ENCODE measurements around the gene DLGAP1.
"Not testable (repeated sequence)": the region's sequence is repeated elsewhere in the genome, so short reads cannot be mapped to it uniquely, and the experiment has no call there.

Gene DLGAP1

DNA sequence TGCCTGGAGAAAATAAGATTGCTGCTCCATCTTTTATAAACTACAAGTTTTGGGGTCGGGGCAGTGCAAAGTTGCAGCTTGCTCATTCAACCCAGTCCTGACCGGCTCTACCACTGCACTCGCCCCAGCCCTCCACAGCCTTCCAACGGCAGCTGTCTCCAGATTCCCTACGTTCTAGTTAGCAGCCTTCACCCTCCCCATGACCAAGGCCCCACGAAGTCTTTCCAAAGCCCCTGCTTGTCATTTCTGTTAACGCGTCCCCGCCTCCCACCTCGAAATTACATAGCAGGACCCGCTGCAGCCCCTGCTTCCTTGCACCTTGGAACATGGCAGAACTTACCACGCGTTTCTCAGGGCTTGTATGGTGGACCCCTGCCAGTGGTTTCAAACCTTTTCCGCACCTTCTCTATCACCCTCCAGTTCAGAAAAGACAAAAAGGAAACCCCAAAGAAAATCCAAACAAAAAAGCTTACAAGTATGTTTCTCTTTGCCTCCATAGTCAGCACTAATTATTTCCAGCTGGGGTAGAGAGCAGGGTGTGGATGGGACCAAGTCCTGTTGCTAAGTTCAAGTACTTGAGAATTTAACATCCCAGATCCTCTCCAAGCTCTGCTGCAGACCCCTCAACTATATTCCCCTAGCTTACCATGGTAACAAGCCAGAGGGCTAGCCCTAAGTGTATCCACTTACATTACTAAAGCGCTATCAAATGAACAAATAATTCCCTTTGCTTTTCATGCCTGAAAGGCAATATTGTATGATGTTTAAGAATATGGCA, 843.6 kb downstream of the DLGAP1 start:
- Histone ChIP-seq H3K27me3 (ENCODE audit: control insufficient read depth, insufficient read depth, low read length, poor library complexity, severe bottlenecking) (no peaks in the 10 kb centered on the region), H3K4me3 (ENCODE audit: insufficient read depth, low read depth, low read length) (no peak overlapping the region), H3K4me1 (ENCODE audit: control insufficient read depth, insufficient read depth, low read length) (peaks cover 10% of the 10 kb centered on the region), H3K36me3 (ENCODE audit: control insufficient read depth, insufficient read depth, low read length) (no peaks in the 10 kb centered on the region), H3K9me3 (ENCODE audit: control insufficient read depth, low read length) (no peaks in the 10 kb centered on the region), H3K27ac (ENCODE audit: insufficient read depth, low read depth, low read length, poor library complexity, severe bottlenecking) (no peak overlapping the region)
- WGBS, 2 experiments, result 69 to 70% methylated on average over 15 of the region's 15 CpGs

DNA sequence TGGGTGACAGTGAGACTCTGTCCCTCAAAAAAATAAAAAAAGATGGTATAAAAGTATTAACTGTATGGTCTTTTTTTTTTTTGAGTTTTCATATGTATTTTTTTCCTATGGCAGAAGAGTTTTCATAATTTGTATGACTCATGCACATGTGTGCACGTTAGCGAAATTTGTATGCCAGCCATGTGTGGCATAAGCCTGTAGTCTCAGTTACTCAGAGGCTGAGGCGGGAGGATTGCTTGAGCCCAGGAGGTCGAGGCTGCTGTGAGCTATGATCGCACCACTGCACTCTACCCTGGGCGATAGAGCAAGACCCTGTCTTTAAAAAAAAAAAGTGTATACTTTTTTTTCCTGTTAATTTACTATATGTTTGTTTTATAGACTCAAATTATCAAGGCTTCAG, 844.3 kb downstream of the DLGAP1 start:
- H3K27me3 ChIP-seq (ENCODE audit: control insufficient read depth, insufficient read depth, low read length, poor library complexity, severe bottlenecking), result no peaks in the 10 kb centered on the region
- H3K27ac ChIP-seq (ENCODE audit: insufficient read depth, low read depth, low read length, poor library complexity, severe bottlenecking), result no peak overlapping the region
- no peaks in the 10 kb centered on the region for H3K9me3 ChIP-seq (ENCODE audit: control insufficient read depth, low read length)
- WGBS, 2 experiments, result 94 to 97% methylated on average over 5 of the region's 6 CpGs
- H3K4me1 ChIP-seq (ENCODE audit: control insufficient read depth, insufficient read depth, low read length), result peaks cover 13% of the 10 kb centered on the region
- H3K4me3 ChIP-seq (ENCODE audit: insufficient read depth, low read depth, low read length), result no peak overlapping the region
- H3K36me3 ChIP-seq (ENCODE audit: control insufficient read depth, insufficient read depth, low read length), result no peaks in the 10 kb centered on the region

DNA sequence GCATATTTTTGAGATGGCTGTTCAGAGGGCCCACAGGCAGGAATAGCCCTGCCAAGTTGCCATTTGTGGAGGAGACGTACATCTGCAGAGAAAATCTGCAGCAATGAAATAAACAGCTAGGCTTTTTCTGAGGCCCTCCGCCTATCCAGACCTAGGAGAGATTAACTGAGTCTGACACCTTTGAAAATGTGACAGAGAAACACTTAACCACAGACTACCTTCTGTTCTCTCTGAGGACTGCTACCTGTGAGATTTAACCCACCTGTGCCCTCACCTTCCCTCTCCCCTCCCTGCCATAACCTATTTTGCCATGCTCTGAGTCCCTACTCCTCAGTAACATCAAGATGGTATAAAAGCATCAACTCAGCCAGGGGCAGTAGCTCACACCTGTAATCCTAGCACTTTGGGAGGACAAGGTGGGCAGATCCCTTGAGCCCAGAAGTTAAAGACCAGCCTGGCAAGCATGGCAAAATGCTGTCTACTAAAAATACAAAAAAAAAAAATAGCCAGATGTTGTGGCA, 844.9 kb downstream of the DLGAP1 start:
- Histone ChIP-seq H3K27me3 (ENCODE audit: control insufficient read depth, insufficient read depth, low read length, poor library complexity, severe bottlenecking) (no peaks in the 10 kb centered on the region), H3K27ac (ENCODE audit: insufficient read depth, low read depth, low read length, poor library complexity, severe bottlenecking) (no peak overlapping the region), H3K9me3 (ENCODE audit: control insufficient read depth, low read length) (no peaks in the 10 kb centered on the region), H3K4me1 (ENCODE audit: control insufficient read depth, insufficient read depth, low read length) (peaks cover 12% of the 10 kb centered on the region), H3K4me3 (ENCODE audit: insufficient read depth, low read depth, low read length) (no peak overlapping the region), H3K36me3 (ENCODE audit: control insufficient read depth, insufficient read depth, low read length) (no peaks in the 10 kb centered on the region)
- WGBS, 2 experiments, result 94 to 96% methylated on average over 2 of the region's 2 CpGs

DNA sequence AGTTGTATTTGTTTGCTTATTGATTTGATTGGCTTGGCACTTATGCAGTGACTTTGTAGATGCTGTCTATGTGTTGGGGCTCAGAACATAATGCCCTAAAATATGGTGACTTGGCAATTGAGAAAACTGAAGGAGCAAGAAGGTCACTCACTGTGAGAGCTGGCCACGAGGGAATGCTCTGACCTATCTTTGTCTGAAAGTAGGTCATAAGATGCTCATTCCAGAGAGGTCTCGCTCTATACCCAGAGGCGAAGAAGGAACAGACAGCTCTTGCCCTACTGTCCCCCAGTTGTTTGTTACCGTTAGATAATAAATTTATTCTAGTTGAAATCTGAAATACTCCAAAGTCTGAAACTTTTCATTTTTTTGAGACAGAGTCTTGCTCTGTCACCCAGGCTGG, 846.6 kb downstream of the DLGAP1 start:
- Histone ChIP-seq H3K36me3 (ENCODE audit: control insufficient read depth, insufficient read depth, low read length) (no peaks in the 10 kb centered on the region), H3K9me3 (ENCODE audit: control insufficient read depth, low read length) (no peaks in the 10 kb centered on the region), H3K27me3 (ENCODE audit: control insufficient read depth, insufficient read depth, low read length, poor library complexity, severe bottlenecking) (no peaks in the 10 kb centered on the region), H3K4me1 (ENCODE audit: control insufficient read depth, insufficient read depth, low read length) (peaks cover 10% of the 10 kb centered on the region), H3K4me3 (ENCODE audit: insufficient read depth, low read depth, low read length) (no peak overlapping the region), H3K27ac (ENCODE audit: insufficient read depth, low read depth, low read length, poor library complexity, severe bottlenecking) (no peak overlapping the region)
- 92 to 96% methylated on average over 4 of the region's 4 CpGs for WGBS, 2 experiments

DNA sequence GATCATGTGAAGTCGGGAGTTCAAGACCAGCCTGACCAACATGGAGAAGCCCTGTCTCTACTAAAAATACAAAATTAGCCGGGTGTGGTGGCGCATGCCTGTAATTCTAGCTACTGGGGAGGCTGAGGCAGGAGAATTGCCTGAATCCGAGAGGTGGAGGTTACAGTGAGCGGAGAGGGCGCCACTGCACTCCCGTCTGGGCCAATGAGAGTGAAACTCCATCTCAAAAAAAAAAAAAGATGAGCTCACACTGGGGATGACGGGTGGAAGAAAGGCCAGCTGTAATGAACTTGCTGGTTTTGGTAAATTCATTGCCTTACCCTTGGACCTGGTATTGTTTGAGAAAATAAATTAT, 847.0 kb downstream of the DLGAP1 start:
- not testable (repeated sequence) for H3K27me3 ChIP-seq (ENCODE audit: control insufficient read depth, insufficient read depth, low read length, poor library complexity, severe bottlenecking); H3K9me3 ChIP-seq (ENCODE audit: control insufficient read depth, low read length); H3K4me3 ChIP-seq (ENCODE audit: insufficient read depth, low read depth, low read length); H3K27ac ChIP-seq (ENCODE audit: insufficient read depth, low read depth, low read length, poor library complexity, severe bottlenecking); H3K36me3 ChIP-seq (ENCODE audit: control insufficient read depth, insufficient read depth, low read length)
- H3K4me1 ChIP-seq (ENCODE audit: control insufficient read depth, insufficient read depth, low read length), result peaks cover 14% of the 10 kb centered on the region
- WGBS, 2 experiments, result 81 to 89% methylated on average over 7 to 8 of the region's 8 CpGs

DNA sequence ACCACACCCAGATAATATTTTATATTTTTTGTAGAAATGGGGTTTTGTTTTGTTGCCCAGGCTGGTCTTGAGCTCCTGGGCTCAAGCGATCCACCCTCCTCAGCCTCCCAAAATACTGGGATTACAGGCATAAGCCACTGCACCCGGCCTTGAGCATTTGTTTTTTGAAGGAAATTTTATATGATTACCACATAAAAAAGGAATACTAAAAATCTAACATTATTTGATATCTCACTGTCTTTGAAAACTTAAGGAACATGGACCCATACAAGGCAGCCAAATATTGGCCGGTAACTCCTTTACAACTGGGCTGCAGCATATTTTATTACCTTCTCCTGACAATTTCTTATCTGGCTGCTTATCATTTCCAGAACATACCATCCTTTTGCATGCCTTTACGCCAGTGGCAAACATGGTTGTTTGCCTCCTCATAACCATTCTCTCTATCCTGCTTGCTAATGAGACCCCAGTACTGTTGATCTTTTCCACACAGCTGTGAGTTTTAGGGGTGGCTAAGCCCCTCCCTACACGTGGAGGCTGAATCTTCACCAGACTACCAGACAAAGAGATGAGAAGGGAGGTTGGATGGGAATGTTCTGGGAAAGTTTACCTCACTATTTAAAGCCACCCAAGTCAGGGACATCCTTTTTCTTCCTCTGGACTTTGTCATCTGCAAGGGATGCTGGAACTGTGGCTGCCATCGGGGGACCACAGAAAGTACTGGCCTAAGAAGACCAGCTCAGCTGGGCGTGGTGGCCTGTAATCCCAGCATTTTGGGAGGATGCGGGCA, 847.6 kb downstream of the DLGAP1 start:
- H3K27me3 ChIP-seq (ENCODE audit: control insufficient read depth, insufficient read depth, low read length, poor library complexity, severe bottlenecking), result no peaks in the 10 kb centered on the region
- H3K4me3 ChIP-seq (ENCODE audit: insufficient read depth, low read depth, low read length), result no peak overlapping the region
- H3K9me3 ChIP-seq (ENCODE audit: control insufficient read depth, low read length), result no peaks in the 10 kb centered on the region
- no peak overlapping the region for H3K27ac ChIP-seq (ENCODE audit: insufficient read depth, low read depth, low read length, poor library complexity, severe bottlenecking)
- 86 to 92% methylated on average over 6 to 8 of the region's 8 CpGs for WGBS, 2 experiments
- H3K4me1 ChIP-seq (ENCODE audit: control insufficient read depth, insufficient read depth, low read length), result peaks cover 17% of the 10 kb centered on the region
- H3K36me3 ChIP-seq (ENCODE audit: control insufficient read depth, insufficient read depth, low read length), result no peaks in the 10 kb centered on the region

DNA sequence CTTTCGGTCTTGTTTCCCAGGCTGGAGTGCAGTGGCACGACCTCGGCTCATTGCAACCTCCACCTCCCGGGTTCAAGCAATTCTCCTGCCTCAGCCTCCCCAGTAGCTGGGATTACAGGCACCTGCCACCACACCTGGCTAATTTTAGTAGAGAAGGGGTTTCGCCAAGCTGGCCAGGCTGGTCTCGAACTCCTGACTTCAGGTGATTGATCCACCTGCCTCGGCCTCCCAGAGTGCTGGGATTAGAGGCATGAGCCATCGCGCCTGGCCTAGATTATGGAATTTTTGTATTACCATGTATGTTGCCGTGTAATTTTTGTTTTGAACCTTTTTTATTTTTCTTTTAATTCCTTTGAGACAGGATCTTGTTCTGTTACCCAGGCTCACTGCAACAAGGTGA, 848.2 kb downstream of the DLGAP1 start:
- 91 to 92% methylated on average over 10 of the region's 10 CpGs for WGBS, 2 experiments
- not testable (repeated sequence) for H3K27ac ChIP-seq (ENCODE audit: insufficient read depth, low read depth, low read length, poor library complexity, severe bottlenecking); H3K27me3 ChIP-seq (ENCODE audit: control insufficient read depth, insufficient read depth, low read length, poor library complexity, severe bottlenecking); H3K36me3 ChIP-seq (ENCODE audit: control insufficient read depth, insufficient read depth, low read length); H3K4me3 ChIP-seq (ENCODE audit: insufficient read depth, low read depth, low read length); H3K9me3 ChIP-seq (ENCODE audit: control insufficient read depth, low read length)
- H3K4me1 ChIP-seq (ENCODE audit: control insufficient read depth, insufficient read depth, low read length), result peaks cover 17% of the 10 kb centered on the region

DNA sequence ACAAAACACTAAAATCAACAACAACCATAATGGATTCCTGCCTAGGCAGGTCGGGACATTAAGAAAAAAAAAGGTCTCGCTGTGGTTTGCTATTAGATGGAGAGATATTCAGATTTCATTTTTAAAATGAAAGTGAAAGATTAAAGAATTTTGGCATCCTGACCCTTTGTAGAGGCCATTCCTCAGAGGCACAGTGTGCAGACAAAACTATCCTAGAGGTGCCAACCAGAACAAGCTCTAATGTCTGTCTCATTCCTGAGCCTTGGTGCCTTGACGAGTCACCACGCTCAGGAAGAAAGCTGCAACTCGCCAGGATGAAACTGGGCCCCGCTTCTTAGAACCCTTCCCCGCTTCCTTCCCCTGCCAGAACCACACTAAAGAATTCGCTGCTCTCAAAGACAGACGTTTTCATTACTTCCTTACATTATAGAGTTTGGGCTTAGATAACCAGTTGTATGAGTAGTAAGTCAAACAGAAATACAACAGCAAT, 849.1 kb downstream of the DLGAP1 start:
- H3K4me1 ChIP-seq (ENCODE audit: control insufficient read depth, insufficient read depth, low read length), result peaks cover 17% of the 10 kb centered on the region
- peak overlapping the region; percentile 99 for H3K27ac ChIP-seq (ENCODE audit: insufficient read depth, low read depth, low read length, poor library complexity, severe bottlenecking)
- WGBS, 2 experiments, result 11 to 15% methylated on average over 7 to 9 of the region's 9 CpGs

DNA sequence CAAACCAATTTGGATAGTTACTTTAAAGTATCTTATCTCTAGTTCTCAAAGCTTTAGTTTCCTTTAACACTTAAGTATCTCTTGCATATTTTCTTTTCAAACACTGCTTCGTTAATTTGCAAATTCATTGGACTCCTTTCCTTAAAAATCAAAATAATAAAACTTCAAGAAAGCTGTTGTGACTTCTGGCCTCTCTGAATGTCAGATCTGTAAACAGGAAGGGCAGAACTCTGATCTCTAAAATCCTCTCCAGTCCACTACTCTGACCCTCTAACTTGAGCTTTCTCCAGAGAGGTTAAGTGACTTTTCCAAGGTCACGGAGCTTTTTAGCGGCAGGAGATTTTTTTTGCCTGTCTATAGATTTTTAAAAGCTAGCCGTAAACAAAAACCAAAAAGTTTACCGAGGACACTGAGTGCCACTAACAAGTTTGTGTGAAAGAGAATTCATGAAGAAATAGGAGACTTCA, 849.6 kb downstream of the DLGAP1 start:
- peak overlapping the region; percentile 41 for H3K4me3 ChIP-seq (ENCODE audit: insufficient read depth, low read depth, low read length)
- WGBS, 2 experiments, result 9% methylated on average over 5 of the region's 5 CpGs

More for the DNA sequence above, 849.1 kb downstream of the DLGAP1 start:
- no peaks in the 10 kb centered on the region for H3K36me3 ChIP-seq (ENCODE audit: control insufficient read depth, insufficient read depth, low read length)
- no peaks in the 10 kb centered on the region for H3K27me3 ChIP-seq (ENCODE audit: control insufficient read depth, insufficient read depth, low read length, poor library complexity, severe bottlenecking)
- peak overlapping the region; percentile 41 for H3K4me3 ChIP-seq (ENCODE audit: insufficient read depth, low read depth, low read length)
- no peaks in the 10 kb centered on the region for H3K9me3 ChIP-seq (ENCODE audit: control insufficient read depth, low read length)

More for the DNA sequence above, 849.6 kb downstream of the DLGAP1 start:
- Histone ChIP-seq H3K27me3 (ENCODE audit: control insufficient read depth, insufficient read depth, low read length, poor library complexity, severe bottlenecking) (no peaks in the 10 kb centered on the region), H3K36me3 (ENCODE audit: control insufficient read depth, insufficient read depth, low read length) (no peaks in the 10 kb centered on the region), H3K27ac (ENCODE audit: insufficient read depth, low read depth, low read length, poor library complexity, severe bottlenecking) (peak overlapping the region; percentile 99), H3K9me3 (ENCODE audit: control insufficient read depth, low read length) (no peaks in the 10 kb centered on the region), H3K4me1 (ENCODE audit: control insufficient read depth, insufficient read depth, low read length) (peaks cover 17% of the 10 kb centered on the region)
